ENCODE measurements around the gene AFF3.

AFF3 gene

GRCh38 chr2:99860720-99861375 lies 281.5 kb downstream of the AFF3 start:
- TF ChIP-seq SP1 (IDR thresholded peaks at IDR 0.05) (no peak), TARDBP (IDR thresholded peaks at IDR 0.05) (no peak), FOXA1 (IDR thresholded peaks at IDR 0.05) (no peak), BHLHE40 (IDR thresholded peaks at IDR 0.05; ENCODE audit: borderline replicate concordance) (no peak), L3MBTL2 (conservative IDR thresholded peaks at IDR 0.05) (no peak), ZNF384 (IDR thresholded peaks at IDR 0.05) (no peak), HDGF (IDR thresholded peaks at IDR 0.05; ENCODE audit: borderline replicate concordance) (no peak), FOXM1 (IDR thresholded peaks at IDR 0.05; ENCODE audit: borderline replicate concordance) (no peak), LEF1 (IDR thresholded peaks at IDR 0.05; ENCODE audit: borderline replicate concordance) (no peak), CTBP1 (IDR thresholded peaks at IDR 0.05; ENCODE audit: borderline replicate concordance) (no peak)
- CTCF ChIA-PET, result interaction anchor here (0.6 kb wide), 1 partner anchor 9 kb away, joined by 3 read pairs; no protein-coding TSS in a partner anchor
- POLR2A ChIA-PET, result no interaction called here
- no peak for DNase-seq (ENCODE audit: extremely low spot score)

- CTCF ChIA-PET, result no interaction called here
- no peak for DNase-seq (ENCODE audit: extremely low spot score)
- POLR2A ChIA-PET, result interaction anchor here (1.2 kb wide), 1 partner anchor 12 kb away, joined by 3 read pairs; no protein-coding TSS in a partner anchor
- TF ChIP-seq TARDBP (IDR thresholded peaks at IDR 0.05), result no peak
- TF ChIP-seq ZNF384 (IDR thresholded peaks at IDR 0.05), result no peak
- TF ChIP-seq LEF1 (IDR thresholded peaks at IDR 0.05; ENCODE audit: borderline replicate concordance), result no peak
- TF ChIP-seq CTBP1 (IDR thresholded peaks at IDR 0.05; ENCODE audit: borderline replicate concordance), result no peak
- TF ChIP-seq NFRKB (IDR thresholded peaks at IDR 0.05), result no peak
- no peak for TF ChIP-seq BHLHE40 (IDR thresholded peaks at IDR 0.05; ENCODE audit: borderline replicate concordance)
- TF ChIP-seq HDGF (IDR thresholded peaks at IDR 0.05; ENCODE audit: borderline replicate concordance), result no peak
- TF ChIP-seq FOXK2 (IDR thresholded peaks at IDR 0.05), result no peak
- TF ChIP-seq FOXM1 (IDR thresholded peaks at IDR 0.05; ENCODE audit: borderline replicate concordance), result no peak
- TF ChIP-seq SP1 (IDR thresholded peaks at IDR 0.05), result no peak
- TF ChIP-seq, protein P1, sequence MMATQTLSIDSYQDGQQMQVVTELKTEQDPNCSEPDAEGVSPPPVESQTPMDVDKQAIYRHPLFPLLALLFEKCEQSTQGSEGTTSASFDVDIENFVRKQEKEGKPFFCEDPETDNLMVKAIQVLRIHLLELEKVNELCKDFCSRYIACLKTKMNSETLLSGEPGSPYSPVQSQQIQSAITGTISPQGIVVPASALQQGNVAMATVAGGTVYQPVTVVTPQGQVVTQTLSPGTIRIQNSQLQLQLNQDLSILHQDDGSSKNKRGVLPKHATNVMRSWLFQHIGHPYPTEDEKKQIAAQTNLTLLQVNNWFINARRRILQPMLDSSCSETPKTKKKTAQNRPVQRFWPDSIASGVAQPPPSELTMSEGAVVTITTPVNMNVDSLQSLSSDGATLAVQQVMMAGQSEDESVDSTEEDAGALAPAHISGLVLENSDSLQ (IDR thresholded peaks at IDR 0.05), result no peak
- TF ChIP-seq ELF4 (IDR thresholded peaks at IDR 0.05), result no peak
- TF ChIP-seq SUZ12 (IDR thresholded peaks at IDR 0.05), result no peak
- TF ChIP-seq L3MBTL2 (conservative IDR thresholded peaks at IDR 0.05), result no peak
- TF ChIP-seq FOXA1 (IDR thresholded peaks at IDR 0.05), result no peak
- no peak for TF ChIP-seq ARNT (IDR thresholded peaks at IDR 0.05)
Measured at GRCh38 chr2:99858951-99859596, 283.3 kb downstream of the AFF3 start.

GRCh38 chr2:99857867-99858444 lies 284.4 kb downstream of the AFF3 start:
- TF ChIP-seq BHLHE40 (IDR thresholded peaks at IDR 0.05; ENCODE audit: borderline replicate concordance) (no peak), HDGF (IDR thresholded peaks at IDR 0.05; ENCODE audit: borderline replicate concordance) (no peak), ZNF384 (IDR thresholded peaks at IDR 0.05) (no peak), NFRKB (IDR thresholded peaks at IDR 0.05) (no peak), TARDBP (IDR thresholded peaks at IDR 0.05) (no peak), FOXM1 (IDR thresholded peaks at IDR 0.05; ENCODE audit: borderline replicate concordance) (no peak), L3MBTL2 (conservative IDR thresholded peaks at IDR 0.05) (no peak)
- ChIA-PET CTCF (no interaction called here), POLR2A (no interaction called here)
- no peak for DNase-seq (ENCODE audit: extremely low spot score)

- no peak for TF ChIP-seq BHLHE40 (IDR thresholded peaks at IDR 0.05; ENCODE audit: borderline replicate concordance)
- TF ChIP-seq TARDBP (IDR thresholded peaks at IDR 0.05), result no peak
- no peak for TF ChIP-seq ZNF384 (IDR thresholded peaks at IDR 0.05)
- no peak for TF ChIP-seq ARNT (IDR thresholded peaks at IDR 0.05)
- CTCF ChIA-PET, result no interaction called here
- POLR2A ChIA-PET, result no interaction called here
- no peak for DNase-seq (ENCODE audit: extremely low spot score)
Measured at GRCh38 chr2:99857372-99857771, 285.0 kb downstream of the AFF3 start.

DNA sequence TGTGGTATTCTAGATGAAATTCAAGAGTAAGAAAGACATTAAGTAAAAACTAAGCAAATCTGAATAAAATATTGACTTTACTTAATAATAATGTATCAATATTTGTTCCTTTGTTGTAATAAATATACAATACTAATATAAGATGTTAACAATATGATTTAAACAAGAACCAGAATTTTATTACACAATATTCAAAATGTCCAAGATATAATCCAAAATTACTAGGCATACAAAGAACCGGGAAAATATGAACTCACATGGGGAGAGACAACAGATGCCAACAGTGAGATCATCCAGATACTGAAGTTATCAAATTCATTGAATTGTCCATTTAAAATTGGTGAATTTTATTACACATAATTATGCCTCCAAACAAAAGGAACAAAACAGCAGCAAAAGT lies 286.3 kb downstream of the AFF3 start:
- no peak for DNase-seq (ENCODE audit: extremely low spot score)
- ChIA-PET CTCF (no interaction called here), POLR2A (no interaction called here)
- no peak for TF ChIP-seq LEF1 (IDR thresholded peaks at IDR 0.05; ENCODE audit: borderline replicate concordance)
- TF ChIP-seq NFRKB (IDR thresholded peaks at IDR 0.05), result no peak
- no peak for TF ChIP-seq ZNF384 (IDR thresholded peaks at IDR 0.05)
- no peak for TF ChIP-seq FOXK2 (IDR thresholded peaks at IDR 0.05)
- TF ChIP-seq ARNT (IDR thresholded peaks at IDR 0.05), result no peak
- TF ChIP-seq SP1 (IDR thresholded peaks at IDR 0.05), result no peak
- TF ChIP-seq FOXA1 (IDR thresholded peaks at IDR 0.05), result no peak
- no peak for TF ChIP-seq FOXM1 (IDR thresholded peaks at IDR 0.05; ENCODE audit: borderline replicate concordance)
- TF ChIP-seq CTBP1 (IDR thresholded peaks at IDR 0.05; ENCODE audit: borderline replicate concordance), result no peak
- no peak for TF ChIP-seq HDGF (IDR thresholded peaks at IDR 0.05; ENCODE audit: borderline replicate concordance)
- TF ChIP-seq L3MBTL2 (conservative IDR thresholded peaks at IDR 0.05), result no peak
- TF ChIP-seq, protein P1 (IDR thresholded peaks at IDR 0.05), result no peak
- TF ChIP-seq TARDBP (IDR thresholded peaks at IDR 0.05), result no peak
- no peak for TF ChIP-seq SUZ12 (IDR thresholded peaks at IDR 0.05)
- no peak for TF ChIP-seq ELF4 (IDR thresholded peaks at IDR 0.05)
- no peak for TF ChIP-seq BHLHE40 (IDR thresholded peaks at IDR 0.05; ENCODE audit: borderline replicate concordance)

- ChIA-PET POLR2A (no interaction called here), CTCF (no interaction called here)
- TF ChIP-seq CTBP1 (IDR thresholded peaks at IDR 0.05; ENCODE audit: borderline replicate concordance) (no peak), SUZ12 (IDR thresholded peaks at IDR 0.05) (no peak), ELF4 (IDR thresholded peaks at IDR 0.05) (no peak), L3MBTL2 (conservative IDR thresholded peaks at IDR 0.05) (no peak), LEF1 (IDR thresholded peaks at IDR 0.05; ENCODE audit: borderline replicate concordance) (no peak), FOXK2 (IDR thresholded peaks at IDR 0.05) (no peak), ARNT (IDR thresholded peaks at IDR 0.05) (no peak), HDGF (IDR thresholded peaks at IDR 0.05; ENCODE audit: borderline replicate concordance) (no peak), FOXA1 (IDR thresholded peaks at IDR 0.05) (no peak), SP1 (IDR thresholded peaks at IDR 0.05) (no peak), TARDBP (IDR thresholded peaks at IDR 0.05) (no peak)
- TF ChIP-seq, protein P1 (IDR thresholded peaks at IDR 0.05), result no peak
- no peak for DNase-seq (ENCODE audit: extremely low spot score)
Measured at GRCh38 chr2:99854236-99854852, 288.0 kb downstream of the AFF3 start.

All from HEK293T (cell line).